BLaER1 treated with 17β-estradiol and CSF1 and Interleukin-3, amounts not matched to agents 10 nM and 100 nM (cell line): ENCODE data around the gene NME9.

Experiments used
- H3K27ac ChIP-seq, 11 experiments: shearing (Covaris generic); formaldehyde crosslinking; 2 replicates each; pipeline ENCODE4 v1.8.1; 2022
- H3K27me3 ChIP-seq, 11 experiments: shearing (Covaris generic); formaldehyde crosslinking; 2 replicates each; pipeline ENCODE4 v1.8.1; 2022
- H3K36me3 ChIP-seq, 11 experiments: shearing (Covaris generic); formaldehyde crosslinking; 2 replicates each; pipeline ENCODE4 v1.8.1; 2022
- H3K4me1 ChIP-seq, 10 experiments: shearing (Covaris generic); formaldehyde crosslinking; 2 replicates each; pipeline ENCODE4 v1.8.1; 2022
- H3K4me2 ChIP-seq, 11 experiments: shearing (Covaris generic); formaldehyde crosslinking; 2 replicates each; pipeline ENCODE4 v1.8.1; 2022
- H3K4me3 ChIP-seq, 10 experiments: shearing (Covaris generic); formaldehyde crosslinking; 2 replicates each; pipeline ENCODE4 v1.8.1; 2022
- H3K9ac ChIP-seq, 11 experiments: shearing (Covaris generic); formaldehyde crosslinking; 2 replicates each; pipeline ENCODE4 v1.8.1; 2022
- H3K9me3 ChIP-seq, 11 experiments: shearing (Covaris generic); formaldehyde crosslinking; replicated peaks in 1 of 11; 2 replicates each; pipeline ENCODE4 v1.8.1; 2022
- H4K20me1 ChIP-seq, 11 experiments: shearing (Covaris generic); formaldehyde crosslinking; 2 replicates each; pipeline ENCODE4 v1.8.1; 2022
- Cebpa-rat ChIP-seq, 11 experiments: shearing (Covaris generic); IDR thresholded peaks; 2 replicates each; pipeline ENCODE4 v1.8.1; 2022

Gene NME9

GRCh38 chr3:138296639-138297038 lies 33.0 kb downstream of the NME9 start:
- H3K4me3 ChIP-seq: no peak overlapping the region
- H3K36me3 ChIP-seq: peaks cover 66 to 84% (median 75%) of the 10 kb centered on the region in 11 experiments
- no peak overlapping the region for H3K4me2 ChIP-seq
- no peak overlapping the region for H3K27ac ChIP-seq
- no peaks in the 10 kb centered on the region; a peak in 1 of 22 replicates for H4K20me1 ChIP-seq
- H3K27me3 ChIP-seq: no peaks in the 10 kb centered on the region
- no peak for TF ChIP-seq Cebpa-rat (IDR thresholded peaks at IDR 0.05)
- no peak overlapping the region for H3K9ac ChIP-seq
- no peaks in the 10 kb centered on the region for H3K9me3 ChIP-seq
- peaks cover 0 to 12% (median 10%) of the 10 kb centered on the region in 10 experiments; a peak in 12 of 20 replicates for H3K4me1 ChIP-seq

- H3K27me3 ChIP-seq: no peaks in the 10 kb centered on the region
- H3K4me2 ChIP-seq: no peak overlapping the region
- H3K9ac ChIP-seq: no peak overlapping the region
- no peak overlapping the region for H3K27ac ChIP-seq
- no peaks in the 10 kb centered on the region for H4K20me1 ChIP-seq
- H3K4me3 ChIP-seq: no peak overlapping the region
- H3K9me3 ChIP-seq: no peaks in the 10 kb centered on the region
- no peaks in the 10 kb centered on the region for H3K4me1 ChIP-seq
- no peak for TF ChIP-seq Cebpa-rat (IDR thresholded peaks at IDR 0.05)
- H3K36me3 ChIP-seq: peaks cover 94 to 100% (median 99%) of the 10 kb centered on the region in 11 experiments
These were observed 40.0 kb downstream of the NME9 start for GRCh38 chr3:138289701-138290100.

GRCh38 chr3:138289260-138289659 lies 40.4 kb downstream of the NME9 start:
- H3K4me2 ChIP-seq: no peak overlapping the region
- no peak overlapping the region for H3K27ac ChIP-seq
- TF ChIP-seq Cebpa-rat (IDR thresholded peaks at IDR 0.05): no peak
- no peaks in the 10 kb centered on the region for H4K20me1 ChIP-seq
- H3K27me3 ChIP-seq: no peaks in the 10 kb centered on the region
- H3K36me3 ChIP-seq: peaks cover 94 to 100% (median 100%) of the 10 kb centered on the region in 11 experiments
- no peak overlapping the region for H3K9ac ChIP-seq
- H3K9me3 ChIP-seq: no peaks in the 10 kb centered on the region
- H3K4me1 ChIP-seq: no peaks in the 10 kb centered on the region
- H3K4me3 ChIP-seq: no peak overlapping the region

GRCh38 chr3:138284957-138285477 lies 44.6 kb downstream of the NME9 start:
- no peak overlapping the region for H3K27ac ChIP-seq
- H3K9me3 ChIP-seq: no peaks in the 10 kb centered on the region
- no peak overlapping the region for H3K4me2 ChIP-seq
- H3K27me3 ChIP-seq: no peaks in the 10 kb centered on the region
- H3K4me3 ChIP-seq: no peak overlapping the region
- no peaks in the 10 kb centered on the region for H3K4me1 ChIP-seq
- TF ChIP-seq Cebpa-rat (IDR thresholded peaks at IDR 0.05): no peak
- H3K9ac ChIP-seq: no peak overlapping the region
- no peaks in the 10 kb centered on the region for H4K20me1 ChIP-seq
- H3K36me3 ChIP-seq: peaks cover 76 to 99% (median 87%) of the 10 kb centered on the region in 11 experiments

- no peaks in the 10 kb centered on the region for H3K9me3 ChIP-seq
- no peak overlapping the region for H3K9ac ChIP-seq
- H3K4me2 ChIP-seq: no peak overlapping the region
- H3K27me3 ChIP-seq: no peaks in the 10 kb centered on the region
- no peaks in the 10 kb centered on the region for H3K4me1 ChIP-seq
- H3K4me3 ChIP-seq: no peak overlapping the region
- no peak for TF ChIP-seq Cebpa-rat (IDR thresholded peaks at IDR 0.05)
- H3K27ac ChIP-seq: no peak overlapping the region
- H3K36me3 ChIP-seq: peaks cover 68 to 98% (median 79%) of the 10 kb centered on the region in 11 experiments
- H4K20me1 ChIP-seq: no peaks in the 10 kb centered on the region
These were observed 45.6 kb downstream of the NME9 start for GRCh38 chr3:138284079-138284478.

- Histone ChIP-seq H3K4me1 (no peaks in the 10 kb centered on the region), H3K4me2 (no peak overlapping the region), H4K20me1 (no peaks in the 10 kb centered on the region), H3K9me3 (no peaks in the 10 kb centered on the region), H3K27ac (no peak overlapping the region), H3K9ac (no peak overlapping the region), H3K36me3 (peaks cover 60 to 91% (median 71%) of the 10 kb centered on the region in 11 experiments), H3K27me3 (no peaks in the 10 kb centered on the region), H3K4me3 (no peak overlapping the region)
- TF ChIP-seq Cebpa-rat (IDR thresholded peaks at IDR 0.05): no peak
These were observed 46.8 kb downstream of the NME9 start for GRCh38 chr3:138282836-138283235.

GRCh38 chr3:138281561-138281960 lies 48.1 kb downstream of the NME9 start:
- H3K4me3 ChIP-seq: no peak overlapping the region
- no peak overlapping the region for H3K27ac ChIP-seq
- no peaks in the 10 kb centered on the region for H3K4me1 ChIP-seq

GRCh38 chr3:138271189-138271794 lies 58.4 kb downstream of the NME9 start:
- Histone ChIP-seq H3K36me3 (peaks cover 68 to 99% (median 87%) of the 10 kb centered on the region in 11 experiments), H4K20me1 (no peaks in the 10 kb centered on the region), H3K4me1 (no peaks in the 10 kb centered on the region), H3K27me3 (no peaks in the 10 kb centered on the region), H3K4me3 (no peak overlapping the region), H3K27ac (no peak overlapping the region), H3K9me3 (no peaks in the 10 kb centered on the region), H3K4me2 (no peak overlapping the region), H3K9ac (no peak overlapping the region)
- no peak for TF ChIP-seq Cebpa-rat (IDR thresholded peaks at IDR 0.05)

More at GRCh38 chr3:138281561-138281960, 48.1 kb downstream of the NME9 start:
- Histone ChIP-seq H3K9ac (no peak overlapping the region), H4K20me1 (no peaks in the 10 kb centered on the region), H3K4me2 (no peak overlapping the region), H3K27me3 (no peaks in the 10 kb centered on the region), H3K9me3 (no peaks in the 10 kb centered on the region), H3K36me3 (peaks cover 51 to 91% (median 64%) of the 10 kb centered on the region in 11 experiments)
- TF ChIP-seq Cebpa-rat (IDR thresholded peaks at IDR 0.05): no peak

- H3K9ac ChIP-seq: no peak overlapping the region
- H3K4me1 ChIP-seq: no peaks in the 10 kb centered on the region
- no peak overlapping the region for H3K4me2 ChIP-seq
- no peaks in the 10 kb centered on the region for H4K20me1 ChIP-seq
- H3K4me3 ChIP-seq: no peak overlapping the region
- TF ChIP-seq Cebpa-rat (IDR thresholded peaks at IDR 0.05): no peak
- peaks cover 67 to 99% (median 84%) of the 10 kb centered on the region in 11 experiments for H3K36me3 ChIP-seq
- no peak overlapping the region for H3K27ac ChIP-seq
- no peaks in the 10 kb centered on the region for H3K9me3 ChIP-seq
- H3K27me3 ChIP-seq: no peaks in the 10 kb centered on the region
These were observed 59.4 kb downstream of the NME9 start for GRCh38 chr3:138270245-138270644.

GRCh38 chr3:138267083-138267482 lies 62.6 kb downstream of the NME9 start:
- Histone ChIP-seq H3K4me3 (no peak overlapping the region), H3K9ac (no peak overlapping the region), H3K4me1 (no peaks in the 10 kb centered on the region), H4K20me1 (no peaks in the 10 kb centered on the region), H3K27me3 (no peaks in the 10 kb centered on the region), H3K27ac (no peak overlapping the region), H3K4me2 (no peak overlapping the region), H3K9me3 (no peaks in the 10 kb centered on the region), H3K36me3 (peaks cover 54 to 96% (median 73%) of the 10 kb centered on the region in 11 experiments)
- no peak for TF ChIP-seq Cebpa-rat (IDR thresholded peaks at IDR 0.05)
